Endothelial cell of umbilical vein (primary cell): ENCODE results near the gene YDJC. TPM values are rescaled to one million over a fixed set of nuclear protein-coding genes. Genes with fewer than 3 reads are reported as not detected.

Experiments
- BruUV-seq: library from RNA; stranded (reverse); fragments of 400-500 nt; replicated peaks from 2 replicates; lab custom pipeline; 2021; lab: Mats Ljungman, UMichigan
- CTCF ChIA-PET: fragments of 300-600, 350-600 bp; sonication (Branson Sonifier 250); formaldehyde crosslinking; loops from one replicate; lab custom pipeline; 2021; ENCODE audit warnings: antibody characterized with exemption, inconsistent platforms; lab: Charles Lee
- POLR2A ChIA-PET: fragments of 300-600, 350-600 bp; sonication (Branson Sonifier 250); formaldehyde crosslinking; loops from one replicate; lab custom pipeline; 2021; ENCODE audit warnings: antibody characterized with exemption, inconsistent platforms; lab: Charles Lee
- DNase-seq: peaks from one replicate; pipeline ENCODE4 v3.0.0-alpha.2; 2011; ENCODE audit warnings: low read depth, low spot score
- FAIRE-seq: peaks from 2 replicates; lab custom pipeline; 2011; peaks lifted over from hg19 to GRCh38; lab: Jason Lieb, UNC
- H2AFZ ChIP-seq: 2 replicates; pipeline ENCODE4 v1.6.0; 2012; ENCODE audit warnings: low read depth, low read length, control low read depth, inconsistent platforms
- H3K27ac ChIP-seq: 2 replicates; pipeline ENCODE4 v1.5.1; 2011; ENCODE audit warnings: low read depth, mild to moderate bottlenecking, control low read depth, low read length, moderate library complexity; ENCODE audit not compliant: insufficient read depth
- H3K27me3 ChIP-seq, 2 experiments: 2 replicates each; pipeline versions ENCODE4 v1.6.0 to v1.6.1; 2011; ENCODE audit warnings: low read length in 2 of 2, mixed read lengths in 1 of 2; ENCODE audit not compliant: control insufficient read depth in 2 of 2, insufficient read depth in 2 of 2
- H3K36me3 ChIP-seq, 2 experiments: 2 replicates in 1 of 2; 3 replicates in 1 of 2; pipeline ENCODE4 v1.5.1; 2011; ENCODE audit warnings: low read length in 2 of 2, mild to moderate bottlenecking in 1 of 2, moderate library complexity in 1 of 2; ENCODE audit not compliant: control insufficient read depth in 2 of 2, insufficient read depth in 2 of 2; ENCODE audit errors: extremely low read depth in 1 of 2
- H3K4me1 ChIP-seq: 3 replicates; pipeline ENCODE4 v1.5.1; 2011; ENCODE audit warnings: mild to moderate bottlenecking, low read length; ENCODE audit not compliant: control insufficient read depth, insufficient read depth; ENCODE audit errors: extremely low read depth
- H3K4me2 ChIP-seq: 2 replicates; pipeline ENCODE4 v1.6.1; 2011; ENCODE audit warnings: low read length, control low read depth, mixed read lengths; ENCODE audit not compliant: insufficient read depth
- H3K4me3 ChIP-seq, 3 experiments: fragments of 200-600 bp in 1 of 3; sonication (generic), shearing (Covaris generic) in 1 of 3; replicated peaks in 1 of 3; 2 replicates each; pipeline ENCODE4 v1.5.1; 2011 to 2016; ENCODE audit warnings: control low read depth in 3 of 3, low read length in 3 of 3, mild to moderate bottlenecking in 2 of 3, inconsistent platforms in 1 of 3, low read depth in 1 of 3, moderate library complexity in 1 of 3; ENCODE audit not compliant: insufficient read depth in 1 of 3
- H3K79me2 ChIP-seq: 2 replicates; pipeline ENCODE4 v1.6.0; 2012; ENCODE audit warnings: low read length, inconsistent platforms; ENCODE audit not compliant: control insufficient read depth, insufficient read depth
- H3K9ac ChIP-seq: replicated peaks from 2 replicates; pipeline ENCODE3; 2011; ENCODE audit warnings: low read length, control low read depth; ENCODE audit not compliant: insufficient read depth; ENCODE audit errors: extremely low read depth
- H3K9me1 ChIP-seq: replicated peaks from 3 replicates; pipeline ENCODE4 v1.6.0; 2011; ENCODE audit warnings: mild to moderate bottlenecking, low read length; ENCODE audit not compliant: control insufficient read depth, insufficient read depth; ENCODE audit errors: extremely low read depth
- H3K9me3 ChIP-seq: replicated peaks from 2 replicates; pipeline ENCODE4 v1.5.1; 2012; ENCODE audit warnings: low read length, inconsistent platforms; ENCODE audit not compliant: control insufficient read depth, insufficient read depth
- H4K20me1 ChIP-seq: replicated peaks from 2 replicates; pipeline ENCODE3; 2011; ENCODE audit warnings: mild to moderate bottlenecking, low read length; ENCODE audit not compliant: control insufficient read depth, insufficient read depth; ENCODE audit errors: extremely low read depth
- EZH2 ChIP-seq: IDR thresholded peaks from 2 replicates; pipeline ENCODE4 v1.6.1; 2012; ENCODE audit warnings: borderline replicate concordance, low read depth, mild to moderate bottlenecking, moderate library complexity, low read length, inconsistent platforms; ENCODE audit not compliant: severe bottlenecking
- FOS ChIP-seq: IDR thresholded peaks from 2 replicates; pipeline ENCODE4 v1.6.1; 2011; ENCODE audit warnings: mild to moderate bottlenecking, low read length, moderate library complexity, borderline replicate concordance; ENCODE audit not compliant: insufficient read depth
- GATA2 ChIP-seq: IDR thresholded peaks from 2 replicates; pipeline ENCODE4 v1.7.0; 2011; ENCODE audit warnings: low read depth, mild to moderate bottlenecking, moderate library complexity, mixed read lengths, low read length; ENCODE audit not compliant: insufficient read length, insufficient read depth
- JUN ChIP-seq: IDR thresholded peaks from 2 replicates; pipeline ENCODE4 v1.6.1; 2011; ENCODE audit warnings: borderline replicate concordance, low read depth; ENCODE audit not compliant: insufficient read length, insufficient read depth
- MYC ChIP-seq: IDR thresholded peaks from one replicate; pipeline ENCODE4 v1.6.1; 2011; ENCODE audit warnings: mild to moderate bottlenecking, low read depth, low read length
- POLR2A ChIP-seq: IDR thresholded peaks from 2 replicates; pipeline ENCODE4 v1.6.1; 2012; ENCODE audit warnings: low read depth, mild to moderate bottlenecking, control low read depth, low read length
- POLR2AphosphoS5 ChIP-seq: IDR thresholded peaks from 2 replicates; pipeline ENCODE4 v1.6.1; 2012; ENCODE audit warnings: low read depth, mild to moderate bottlenecking, control low read depth, low read length, moderate library complexity; ENCODE audit not compliant: insufficient read depth
- dilution Hi-C: fragments of 300-500 bp; cut with MboI; formaldehyde crosslinking; loops from one replicate; pipeline ENCODE4 v1.15.0; 2019; ENCODE audit warnings: low sequenced_read_pairs; ENCODE audit not compliant: extremely low pct_ligation_motif_present
- intact Hi-C: fragments of 100-400 bp; cut with micrococcal nuclease; formaldehyde crosslinking; loops from one replicate; pipeline ENCODE4 v1.10.0; 2022
- polyA plus RNA-seq, 4 experiments: library from polyadenylated mRNA; depleted of rRNA in 3 of 4; stranded (reverse) in 3 of 4; unstranded in 1 of 4; fragments of >200 nt; gene quantifications; 2 replicates each; pipeline versions ENCODE4 v1.2.1 to v1.2.3, GENCODE V29; 2011 to 2012; ENCODE audit warnings: missing spikeins in 1 of 4
- total RNA-seq: library from RNA; stranded (reverse); gene quantifications from 2 replicates; pipeline ENCODE4 v1.2.3, GENCODE V29; 2021
- TF ChIP-seq, protein P1 (sequence below), 2 donors: IDR thresholded peaks; 1 replicate in 1 of 2; 2 replicates in 1 of 2; pipeline ENCODE4 v1.5.1; 2011; ENCODE audit warnings: low read length in 2 of 2, mild to moderate bottlenecking in 2 of 2, moderate library complexity in 2 of 2, control low read depth in 1 of 2, inconsistent platforms in 1 of 2, low read depth in 1 of 2; ENCODE audit not compliant: insufficient read depth in 1 of 2; ENCODE audit errors: extremely low read depth in 1 of 2
- TF ChIP-seq, protein P2 (sequence below): IDR thresholded peaks from 2 replicates; pipeline ENCODE4 v1.6.1; 2011; ENCODE audit not compliant: insufficient read depth, insufficient read length

The YDJC gene
- total and polyA plus RNA-seq, 2 donors (not counting 3 experiments of a cell fraction or from before 2014, with no cell fraction given) = 27.2 to 29.9 TPM

DNA sequence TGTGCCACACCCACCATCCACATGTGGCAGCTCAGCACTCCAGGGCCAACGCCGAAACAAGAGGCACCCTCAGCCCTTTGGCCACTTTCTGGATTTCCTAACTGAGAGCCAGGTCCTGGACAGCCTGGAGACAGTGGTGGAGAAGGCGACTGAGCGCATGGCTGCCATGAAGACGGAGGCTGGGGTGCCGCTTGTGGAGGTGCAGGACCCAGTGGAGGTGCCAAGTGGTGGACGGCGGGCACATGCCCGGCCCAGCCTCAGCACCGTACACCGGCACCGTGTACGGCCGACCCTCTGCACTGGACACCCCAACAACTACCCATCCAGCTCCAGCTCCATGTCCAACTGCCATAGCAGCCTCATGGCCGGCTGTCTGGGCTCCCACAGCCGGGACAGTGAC is 4.3 kb upstream of the YDJC start:
- H3K27me3 ChIP-seq = no peaks in the 10 kb centered on the region
- intact Hi-C loops = no loop called here
- no peak overlapping the region for H3K4me2 ChIP-seq
- dilution Hi-C loops = no loop called here
- TF ChIP-seq FOS (no peak), POLR2AphosphoS5 (no peak), POLR2A (no peak), EZH2 (no peak), GATA2 (no peak), JUN (no peak), MYC (no peak)
- TF ChIP-seq, protein P1, sequence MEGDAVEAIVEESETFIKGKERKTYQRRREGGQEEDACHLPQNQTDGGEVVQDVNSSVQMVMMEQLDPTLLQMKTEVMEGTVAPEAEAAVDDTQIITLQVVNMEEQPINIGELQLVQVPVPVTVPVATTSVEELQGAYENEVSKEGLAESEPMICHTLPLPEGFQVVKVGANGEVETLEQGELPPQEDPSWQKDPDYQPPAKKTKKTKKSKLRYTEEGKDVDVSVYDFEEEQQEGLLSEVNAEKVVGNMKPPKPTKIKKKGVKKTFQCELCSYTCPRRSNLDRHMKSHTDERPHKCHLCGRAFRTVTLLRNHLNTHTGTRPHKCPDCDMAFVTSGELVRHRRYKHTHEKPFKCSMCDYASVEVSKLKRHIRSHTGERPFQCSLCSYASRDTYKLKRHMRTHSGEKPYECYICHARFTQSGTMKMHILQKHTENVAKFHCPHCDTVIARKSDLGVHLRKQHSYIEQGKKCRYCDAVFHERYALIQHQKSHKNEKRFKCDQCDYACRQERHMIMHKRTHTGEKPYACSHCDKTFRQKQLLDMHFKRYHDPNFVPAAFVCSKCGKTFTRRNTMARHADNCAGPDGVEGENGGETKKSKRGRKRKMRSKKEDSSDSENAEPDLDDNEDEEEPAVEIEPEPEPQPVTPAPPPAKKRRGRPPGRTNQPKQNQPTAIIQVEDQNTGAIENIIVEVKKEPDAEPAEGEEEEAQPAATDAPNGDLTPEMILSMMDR (IDR thresholded peaks at IDR 0.05; ENCODE audit: extremely low read depth in 1 of 2, insufficient read depth in 1 of 2, low read depth in 1 of 2, low read length in 2 of 2) = no peak
- TF ChIP-seq, protein P2, sequence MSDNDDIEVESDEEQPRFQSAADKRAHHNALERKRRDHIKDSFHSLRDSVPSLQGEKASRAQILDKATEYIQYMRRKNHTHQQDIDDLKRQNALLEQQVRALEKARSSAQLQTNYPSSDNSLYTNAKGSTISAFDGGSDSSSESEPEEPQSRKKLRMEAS = no peak
- no peak overlapping the region for H3K27ac ChIP-seq
- H3K9me1 ChIP-seq = no peaks in the 10 kb centered on the region
- peaks cover 6% of the 10 kb centered on the region for H3K79me2 ChIP-seq
- no TSS peak for BruUV-seq
- no peak overlapping the region for H3K4me3 ChIP-seq
- H3K36me3 ChIP-seq = no peaks in the 10 kb centered on the region
- no peak overlapping the region for H3K9ac ChIP-seq
- DNase-seq (no peak), FAIRE-seq (no peak)
- H2AFZ ChIP-seq = no peak overlapping the region
- H3K9me3 ChIP-seq = no peaks in the 10 kb centered on the region
- POLR2A ChIA-PET = no interaction called here
- H4K20me1 ChIP-seq = no peaks in the 10 kb centered on the region
- CTCF ChIA-PET = interaction anchor here (1.9 to 2.8 kb wide), 2 partner anchors 8 to 12 kb away, joined by 8 to 11 read pairs; partner anchors contain the start of gene SDF2L1
- H3K4me1 ChIP-seq = no peaks in the 10 kb centered on the region
